HepG2 (cell line): ENCODE data around the gene NPDC1. TPM values are rescaled to one million over a fixed set of nuclear protein-coding genes. Genes with fewer than 3 reads are reported as not detected.

Source experiments
- ATAC-seq: fragments of 200-7000 bp; cut with Tn5 transposase; 3 replicates; pipeline ENCODE4 v1.9.1; 2020; ENCODE audit warnings: mild to moderate bottlenecking, moderate library complexity
- BruUV-seq: library from RNA; stranded (reverse); fragments of 400-500 nt; replicated peaks from 2 replicates; lab custom pipeline; 2021; lab: Mats Ljungman, UMichigan
- CTCF ChIA-PET: fragments of 300-600 bp; formaldehyde crosslinking; extraction: SDS; loops from one replicate; lab custom pipeline; 2021; ENCODE audit warnings: low total read pairs, inconsistent platforms, low intra/inter-chr PET ratio; lab: Yijun Ruan, JAX
- POLR2A ChIA-PET: fragments of 350-600 bp; sonication (Branson Sonifier 250); formaldehyde crosslinking; loops from one replicate; lab custom pipeline; 2020; ENCODE audit warnings: antibody characterized with exemption, inconsistent platforms; lab: Yijun Ruan, JAX
- DNase-seq: peaks from one replicate; pipeline ENCODE4 v3.0.0-alpha.2; 2015; ENCODE audit warnings: low spot score
- FAIRE-seq: peaks from 3 replicates; lab custom pipeline; 2011; peaks lifted over from hg19 to GRCh38; lab: Jason Lieb, UNC
- H2AFZ ChIP-seq: one replicate; pipeline ENCODE4 v1.6.1; 2011; ENCODE audit warnings: low read length, inconsistent platforms
- H3K27ac ChIP-seq: fragments of 300-600 bp; 3 replicates; pipeline ENCODE4 v1.8.0; 2011; ENCODE audit warnings: mixed run types, mild to moderate bottlenecking, mixed read lengths, low read length, inconsistent platforms; ENCODE audit not compliant: insufficient read depth; ENCODE audit errors: extremely low read length
- H3K27me3 ChIP-seq, 2 experiments: fragments of 200-600 bp in 1 of 2; 2 replicates in 1 of 2; 3 replicates in 1 of 2; pipeline versions ENCODE4 v1.6.0 to v1.8.0; 2011; ENCODE audit warnings: low read length in 2 of 2, mild to moderate bottlenecking in 2 of 2, moderate library complexity in 2 of 2, inconsistent platforms in 1 of 2; ENCODE audit not compliant: insufficient read depth in 2 of 2, control insufficient read depth in 1 of 2
- H3K36me3 ChIP-seq, 2 experiments: fragments of 200-600 bp in 1 of 2; replicated peaks in 1 of 2; 2 replicates in 1 of 2; 3 replicates in 1 of 2; pipeline versions ENCODE4 v1.5.1 to v1.8.0; 2011; ENCODE audit warnings: low read length in 2 of 2, inconsistent platforms in 1 of 2; ENCODE audit not compliant: insufficient read depth in 2 of 2, control insufficient read depth in 1 of 2
- H3K4me1 ChIP-seq: 2 replicates; pipeline ENCODE4 v1.5.1; 2012; ENCODE audit warnings: low read length, inconsistent platforms; ENCODE audit not compliant: insufficient read depth
- H3K4me2 ChIP-seq: 2 replicates; pipeline ENCODE4 v1.6.0; 2011; ENCODE audit warnings: low read depth, low read length, inconsistent platforms
- H3K4me3 ChIP-seq, 3 experiments: fragments of 200-600 bp in 1 of 3; sonication (generic), shearing (Covaris generic) in 1 of 3; replicated peaks in 1 of 3; 2 replicates each; pipeline ENCODE4 v1.5.1; 2011 to 2016; ENCODE audit warnings: low read length in 3 of 3, inconsistent platforms in 2 of 3, low read depth in 2 of 3, mild to moderate bottlenecking in 2 of 3, control low read depth in 1 of 3, mixed read lengths in 1 of 3; ENCODE audit not compliant: insufficient read depth in 1 of 3
- H3K79me2 ChIP-seq: one replicate; pipeline ENCODE4 v1.6.1; 2011; ENCODE audit warnings: low read length, inconsistent platforms; ENCODE audit not compliant: insufficient read depth
- H3K9ac ChIP-seq: 2 replicates; pipeline ENCODE4 v1.6.0; 2011; ENCODE audit warnings: mild to moderate bottlenecking, low read depth, low read length, inconsistent platforms; ENCODE audit not compliant: insufficient read depth
- H3K9me3 ChIP-seq: 2 replicates; pipeline ENCODE4 v1.5.1; 2012; ENCODE audit warnings: mild to moderate bottlenecking, low read length
- H4K20me1 ChIP-seq: 2 replicates; pipeline ENCODE4 v1.6.0; 2011; ENCODE audit warnings: inconsistent platforms, mild to moderate bottlenecking, low read length, moderate library complexity; ENCODE audit not compliant: insufficient read depth
- AGO2 ChIP-seq: fragments of 200-400 bp; formaldehyde crosslinking; optimal IDR thresholded peaks from 2 replicates; pipeline ENCODE3; 2017; ENCODE audit warnings: mild to moderate bottlenecking, low read depth, low read length, moderate library complexity
- HDAC1 ChIP-seq: sonication (generic); formaldehyde crosslinking; IDR thresholded peaks from 2 replicates; pipeline ENCODE4 v1.5.1; 2020; ENCODE audit warnings: mild to moderate bottlenecking, missing genetic modification reagents
- MTF1 ChIP-seq: sonication (generic); formaldehyde crosslinking; IDR thresholded peaks from 2 replicates; pipeline ENCODE4 v1.5.0; 2020; ENCODE audit warnings: missing genetic modification reagents
- SIN3A ChIP-seq: IDR thresholded peaks from 2 replicates; pipeline ENCODE4 v1.6.1; 2011; ENCODE audit warnings: low read depth, mild to moderate bottlenecking, control low read depth, low read length, borderline replicate concordance
- SP4 ChIP-seq: sonication (generic); formaldehyde crosslinking; IDR thresholded peaks from 2 replicates; pipeline ENCODE4 v1.8.1; 2023; ENCODE audit warnings: mild to moderate bottlenecking, missing genetic modification reagents
- SRSF1 ChIP-seq: fragments of 200-400 bp; formaldehyde crosslinking; optimal IDR thresholded peaks from 2 replicates; pipeline ENCODE3; 2017; ENCODE audit warnings: mild to moderate bottlenecking, low read depth, low read length, moderate library complexity
- TMF1 ChIP-seq: sonication (generic); formaldehyde crosslinking; IDR thresholded peaks from 2 replicates; pipeline ENCODE4 v1.8.1; 2022; ENCODE audit warnings: low read depth, missing genetic modification reagents
- ZBTB21 ChIP-seq: sonication (generic); formaldehyde crosslinking; IDR thresholded peaks from 2 replicates; pipeline ENCODE4 v1.4.0; 2020; ENCODE audit warnings: missing genetic modification reagents
- ZIK1 ChIP-seq: sonication (generic); formaldehyde crosslinking; IDR thresholded peaks from 2 replicates; pipeline ENCODE4 v1.5.0; 2020; ENCODE audit warnings: mild to moderate bottlenecking, low read depth, missing genetic modification reagents, borderline replicate concordance
- ZKSCAN5 ChIP-seq: sonication (generic); formaldehyde crosslinking; IDR thresholded peaks from 2 replicates; pipeline ENCODE4 v1.5.1; 2020; ENCODE audit warnings: mild to moderate bottlenecking, missing genetic modification reagents
- ZNF331 ChIP-seq: sonication (generic); formaldehyde crosslinking; IDR thresholded peaks from 2 replicates; pipeline ENCODE4 v1.4.0; 2020; ENCODE audit warnings: missing genetic modification reagents
- ZNF605 ChIP-seq: sonication (generic); formaldehyde crosslinking; IDR thresholded peaks from 2 replicates; pipeline ENCODE4 v1.8.0; 2022; ENCODE audit warnings: mild to moderate bottlenecking, missing genetic modification reagents
- ZSCAN31 ChIP-seq: sonication (generic); formaldehyde crosslinking; IDR thresholded peaks from 2 replicates; pipeline ENCODE4 v1.5.0; 2020; ENCODE audit warnings: low read depth, mild to moderate bottlenecking, missing genetic modification reagents
- WGBS: methylation state at CpG from one replicate; pipeline ENCODE4 v1.1.6; 2017; ENCODE audit warnings: low lambda C conversion rate; 5-methylcytosine and 5-hydroxymethylcytosine counted together
- in situ Hi-C: cut with HindIII; loops from 2 replicates; pipeline ENCODE4 v1.10.0; 2017; ENCODE audit warnings: low pct_unique_long_range_greater_than_20kb; ENCODE audit not compliant: extremely low pct_ligation_motif_present
- intact Hi-C: fragments of 100-400 bp; cut with micrococcal nuclease; formaldehyde crosslinking; loops from one replicate; pipeline ENCODE4 v1.10.0; 2022; ENCODE audit not compliant: unreplicated experiment
- polyA plus RNA-seq, 8 experiments: library from polyadenylated mRNA; depleted of rRNA in 3 of 8; stranded (reverse) in 7 of 8; unstranded in 1 of 8; fragments of >200 nt; fragmentation: Illumina TruSeq in 4 of 8; extraction: Trizol in 4 of 8; gene quantifications; 2 replicates each; pipeline versions ENCODE4 v1.2.1 to v1.2.3, GENCODE V29; 2011 to 2016; ENCODE audit warnings: low read depth in 4 of 8, missing spikeins in 1 of 8, mixed read lengths in 1 of 8; ENCODE audit not compliant: insufficient read depth in 1 of 8
- total RNA-seq, 5 experiments: library from RNA; depleted of rRNA; stranded (reverse); fragments of >200 nt; fragmentation: Illumina TruSeq; extraction: Trizol; gene quantifications; 2 replicates each; pipeline ENCODE4 v1.2.3, GENCODE V29; 2016; ENCODE audit warnings: low read depth in 1 of 5
- TF ChIP-seq, protein P1 (sequence below): sonication (generic); formaldehyde crosslinking; IDR thresholded peaks from 2 replicates; pipeline ENCODE4 v1.4.0; 2020; ENCODE audit warnings: mild to moderate bottlenecking, missing genetic modification reagents
- TF ChIP-seq, protein P2 (sequence below): IDR thresholded peaks from 2 replicates; pipeline ENCODE4 v1.6.1; 2016; ENCODE audit warnings: control low read depth
- TF ChIP-seq, protein P3 (sequence below): sonication (generic); formaldehyde crosslinking; IDR thresholded peaks from 2 replicates; pipeline ENCODE4 v1.9.0; 2022; ENCODE audit warnings: missing genetic modification reagents, mild to moderate bottlenecking, borderline replicate concordance

The NPDC1 gene
- total and polyA plus RNA-seq, 2 of the 13 experiments (the other 11 are each of a cell fraction or from before 2014, with no cell fraction given), result 0.84 to 5.4 TPM

DNA sequence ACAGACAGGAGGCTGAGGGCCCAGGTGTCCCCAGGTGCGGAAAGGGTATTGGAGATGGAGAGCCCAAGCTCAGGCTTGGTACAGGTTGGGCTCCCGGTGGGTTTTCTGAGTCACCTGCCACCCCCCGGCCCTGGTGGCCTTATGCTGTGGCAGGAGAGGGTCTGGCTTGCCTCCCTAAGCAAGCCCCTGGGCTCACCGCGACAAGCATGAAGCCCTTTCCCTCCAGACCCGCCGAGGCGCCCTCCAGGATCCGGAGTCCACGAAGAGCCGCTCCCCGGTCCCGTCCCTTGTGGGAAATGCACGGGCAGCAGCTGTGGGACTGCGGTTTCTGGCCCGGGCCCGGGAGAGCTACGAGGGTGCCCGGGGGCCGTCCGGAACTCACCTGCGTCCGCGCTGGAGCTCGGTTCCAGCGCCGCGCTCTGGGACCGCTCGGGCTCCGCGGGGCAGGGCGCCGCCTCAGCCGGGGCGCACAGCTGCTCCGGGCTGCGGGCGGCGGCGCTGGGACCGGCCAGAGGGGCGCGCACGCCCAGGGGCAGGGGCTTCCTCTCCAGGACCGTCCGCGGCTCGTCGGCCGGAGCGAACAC is 23.6 kb upstream of the NPDC1 start:
- Histone ChIP-seq H3K79me2 (peaks cover 13% of the 10 kb centered on the region), H4K20me1 (peaks cover 7% of the 10 kb centered on the region; the same call in 1 of the 2 replicates), H3K36me3 (peaks cover 3 to 12% of the 10 kb centered on the region in 2 experiments; a peak in 2 of 5 replicates), H3K4me1 (peaks cover 50% of the 10 kb centered on the region), H3K27ac (no peak overlapping the region), H3K4me3 (peak overlapping the region; percentile 58 to 88 (median 74)), H3K9ac (peak overlapping the region; percentile 67), H3K4me2 (peak overlapping the region; percentile 96), H3K9me3 (no peaks in the 10 kb centered on the region), H3K27me3 (no peaks in the 10 kb centered on the region; a peak in 1 of 5 replicates), H2AFZ (no peak overlapping the region)
- FAIRE-seq, result no peak
- no peak for DNase-seq
- ChIA-PET POLR2A (interaction anchor here (0.8 to 6.0 kb wide), 9 partner anchors 11 to 184 kb away, joined by 3 to 105 read pairs (median 4); partner anchors contain the start of genes ENTPD2, MAN1B1 and TRAF2), CTCF (no interaction called here)
- 0 out of 3 replicates have a peak, but pooled peaks have one; percentile 4 for ATAC-seq
- in situ Hi-C loops, result no loop called here
- intact Hi-C loops, result no loop called here
- BruUV-seq, result no TSS peak
- WGBS, result no CpG with 5 or more reads among the region's 52 CpGs
- peak; percentile 52; the same call in 1 of the 2 replicates for TF ChIP-seq HDAC1 (CRISPR knock-in tag)
- no peak for TF ChIP-seq ZIK1
- peak; percentile 18 for TF ChIP-seq AGO2
- no peak for TF ChIP-seq SIN3A
- no peak for TF ChIP-seq ZKSCAN5 (CRISPR knock-in tag)
- peak; percentile 41 for TF ChIP-seq SRSF1
- TF ChIP-seq MTF1 (CRISPR knock-in tag), result no peak
- TF ChIP-seq ZNF331 (CRISPR knock-in tag), result no peak
- TF ChIP-seq ZNF605 (CRISPR knock-in tag), result 0 out of 2 replicates have a peak, but pooled peaks have one; percentile 40
- TF ChIP-seq ZSCAN31, result peak; percentile 22; the same call in 1 of the 2 replicates
- 0 out of 2 replicates have a peak, but pooled peaks have one; percentile 33 for TF ChIP-seq SP4 (CRISPR knock-in tag)
- TF ChIP-seq ZBTB21, result no peak
- TF ChIP-seq, protein P1, sequence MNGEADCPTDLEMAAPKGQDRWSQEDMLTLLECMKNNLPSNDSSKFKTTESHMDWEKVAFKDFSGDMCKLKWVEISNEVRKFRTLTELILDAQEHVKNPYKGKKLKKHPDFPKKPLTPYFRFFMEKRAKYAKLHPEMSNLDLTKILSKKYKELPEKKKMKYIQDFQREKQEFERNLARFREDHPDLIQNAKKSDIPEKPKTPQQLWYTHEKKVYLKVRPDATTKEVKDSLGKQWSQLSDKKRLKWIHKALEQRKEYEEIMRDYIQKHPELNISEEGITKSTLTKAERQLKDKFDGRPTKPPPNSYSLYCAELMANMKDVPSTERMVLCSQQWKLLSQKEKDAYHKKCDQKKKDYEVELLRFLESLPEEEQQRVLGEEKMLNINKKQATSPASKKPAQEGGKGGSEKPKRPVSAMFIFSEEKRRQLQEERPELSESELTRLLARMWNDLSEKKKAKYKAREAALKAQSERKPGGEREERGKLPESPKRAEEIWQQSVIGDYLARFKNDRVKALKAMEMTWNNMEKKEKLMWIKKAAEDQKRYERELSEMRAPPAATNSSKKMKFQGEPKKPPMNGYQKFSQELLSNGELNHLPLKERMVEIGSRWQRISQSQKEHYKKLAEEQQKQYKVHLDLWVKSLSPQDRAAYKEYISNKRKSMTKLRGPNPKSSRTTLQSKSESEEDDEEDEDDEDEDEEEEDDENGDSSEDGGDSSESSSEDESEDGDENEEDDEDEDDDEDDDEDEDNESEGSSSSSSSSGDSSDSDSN (CRISPR knock-in tag), result peak; percentile 52; the same call in 1 of the 2 replicates
- no peak for TF ChIP-seq TMF1
- TF ChIP-seq, protein P2, sequence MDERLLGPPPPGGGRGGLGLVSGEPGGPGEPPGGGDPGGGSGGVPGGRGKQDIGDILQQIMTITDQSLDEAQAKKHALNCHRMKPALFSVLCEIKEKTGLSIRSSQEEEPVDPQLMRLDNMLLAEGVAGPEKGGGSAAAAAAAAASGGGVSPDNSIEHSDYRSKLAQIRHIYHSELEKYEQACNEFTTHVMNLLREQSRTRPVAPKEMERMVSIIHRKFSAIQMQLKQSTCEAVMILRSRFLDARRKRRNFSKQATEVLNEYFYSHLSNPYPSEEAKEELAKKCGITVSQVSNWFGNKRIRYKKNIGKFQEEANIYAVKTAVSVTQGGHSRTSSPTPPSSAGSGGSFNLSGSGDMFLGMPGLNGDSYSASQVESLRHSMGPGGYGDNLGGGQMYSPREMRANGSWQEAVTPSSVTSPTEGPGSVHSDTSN (CRISPR knock-in tag), result no peak
- TF ChIP-seq, protein P3, sequence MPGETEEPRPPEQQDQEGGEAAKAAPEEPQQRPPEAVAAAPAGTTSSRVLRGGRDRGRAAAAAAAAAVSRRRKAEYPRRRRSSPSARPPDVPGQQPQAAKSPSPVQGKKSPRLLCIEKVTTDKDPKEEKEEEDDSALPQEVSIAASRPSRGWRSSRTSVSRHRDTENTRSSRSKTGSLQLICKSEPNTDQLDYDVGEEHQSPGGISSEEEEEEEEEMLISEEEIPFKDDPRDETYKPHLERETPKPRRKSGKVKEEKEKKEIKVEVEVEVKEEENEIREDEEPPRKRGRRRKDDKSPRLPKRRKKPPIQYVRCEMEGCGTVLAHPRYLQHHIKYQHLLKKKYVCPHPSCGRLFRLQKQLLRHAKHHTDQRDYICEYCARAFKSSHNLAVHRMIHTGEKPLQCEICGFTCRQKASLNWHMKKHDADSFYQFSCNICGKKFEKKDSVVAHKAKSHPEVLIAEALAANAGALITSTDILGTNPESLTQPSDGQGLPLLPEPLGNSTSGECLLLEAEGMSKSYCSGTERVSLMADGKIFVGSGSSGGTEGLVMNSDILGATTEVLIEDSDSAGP (CRISPR knock-in tag), result 0 out of 2 replicates have a peak, but pooled peaks have one; percentile 2
